OCI-LY7 (cell line): ENCODE results near the gene ZNF526. TPM values are rescaled to one million over a fixed set of nuclear protein-coding genes. Genes with fewer than 3 reads are reported as not detected.

Source experiments
- BruUV-seq: library from RNA; stranded (reverse); fragments of 400-500 nt; replicated peaks from 2 replicates; lab custom pipeline; 2021; lab: Mats Ljungman, UMichigan
- CTCF ChIA-PET: fragments of 300-600 bp; sonication (Branson Sonifier 250); formaldehyde crosslinking; loops from one replicate; lab custom pipeline; 2022; ENCODE audit warnings: antibody characterized with exemption; ENCODE audit not compliant: unreplicated experiment; lab: Charles Lee
- POLR2A ChIA-PET: fragments of 300-600 bp; sonication (Branson Sonifier 250); formaldehyde crosslinking; loops from one replicate; lab custom pipeline; 2022; ENCODE audit warnings: antibody characterized with exemption; lab: Charles Lee
- DNase-seq: peaks from one replicate; pipeline ENCODE4 v3.0.0-alpha.2; 2015; ENCODE audit warnings: low spot score
- H2AFZ ChIP-seq: fragments of 200-600 bp; sonication (generic), shearing (Covaris generic); 2 replicates; pipeline ENCODE4 v1.6.1; 2014; ENCODE audit warnings: mild to moderate bottlenecking, antibody characterized with exemption, low read length, moderate library complexity
- H3K27ac ChIP-seq: fragments of 200-600 bp; sonication (generic); 2 replicates; pipeline ENCODE4 v1.5.1; 2014; ENCODE audit warnings: mixed run types, low read depth, mild to moderate bottlenecking, moderate library complexity, low read length, inconsistent platforms; ENCODE audit not compliant: poor library complexity, severe bottlenecking
- H3K36me3 ChIP-seq: fragments of 200-600 bp; sonication (generic); 2 replicates; pipeline ENCODE4 v1.6.1; 2014; ENCODE audit warnings: mild to moderate bottlenecking, antibody characterized with exemption, low read length, moderate library complexity, mixed read lengths; ENCODE audit not compliant: insufficient read depth
- H3K4me1 ChIP-seq: fragments of 200-600 bp; sonication (generic); 2 replicates; pipeline ENCODE4 v1.5.1; 2014; ENCODE audit warnings: mild to moderate bottlenecking, low read length; ENCODE audit not compliant: insufficient read depth, poor library complexity, severe bottlenecking
- H3K4me2 ChIP-seq: fragments of 200-600 bp; sonication (generic); 2 replicates; pipeline ENCODE4 v1.6.1; 2014; ENCODE audit warnings: mild to moderate bottlenecking, low read length
- H3K4me3 ChIP-seq: fragments of 200-600 bp; sonication (generic); 2 replicates; pipeline ENCODE4 v1.5.1; 2014; ENCODE audit warnings: mild to moderate bottlenecking, low read depth, low read length; ENCODE audit not compliant: poor library complexity, severe bottlenecking
- H3K79me2 ChIP-seq: fragments of 200-600 bp; sonication (generic); 2 replicates; pipeline ENCODE4 v1.6.1; 2016; ENCODE audit warnings: low read depth, mild to moderate bottlenecking, low read length, moderate library complexity, mixed read lengths; ENCODE audit not compliant: insufficient read depth
- H3K9me2 ChIP-seq: fragments of 200-600 bp; sonication (generic); 2 replicates; pipeline ENCODE4 v1.6.1; 2016; ENCODE audit warnings: mild to moderate bottlenecking, low read length, mixed read lengths; ENCODE audit not compliant: insufficient read depth
- H3K9me3 ChIP-seq: fragments of 200-600 bp; sonication (generic); 2 replicates; pipeline ENCODE4 v1.6.1; 2014; ENCODE audit warnings: mild to moderate bottlenecking, mixed run types, low read length, mixed read lengths
- H4K20me1 ChIP-seq: fragments of 200-600 bp; sonication (generic); 2 replicates; pipeline ENCODE4 v1.6.1; 2014; ENCODE audit warnings: mild to moderate bottlenecking, antibody characterized with exemption, low read length, moderate library complexity, mixed read lengths; ENCODE audit not compliant: insufficient read depth
- CTCF ChIP-seq: fragments of 200-600 bp; sonication (generic); conservative IDR thresholded peaks from 2 replicates; pipeline ENCODE4 v1.5.1; 2014; ENCODE audit warnings: mild to moderate bottlenecking, antibody characterized with exemption, low read length, moderate library complexity, mixed read lengths
- EZH2phosphoT487 ChIP-seq: fragments of 200-600 bp; sonication (generic); IDR thresholded peaks from 2 replicates; pipeline ENCODE4 v1.6.1; 2018; ENCODE audit warnings: low read depth, borderline replicate concordance, mild to moderate bottlenecking, mixed run types, antibody characterized with exemption, low read length, moderate library complexity, mixed read lengths
- intact Hi-C: fragments of 100-400 bp; cut with micrococcal nuclease; formaldehyde crosslinking; loops from one replicate; pipeline ENCODE4 v1.10.0; 2022; ENCODE audit not compliant: unreplicated experiment
- total RNA-seq, 2 experiments: library from RNA; depleted of rRNA in 1 of 2; stranded (reverse); fragments of >200 nt in 1 of 2; shearing (Covaris generic) in 1 of 2; gene quantifications; 2 replicates each; pipeline ENCODE4 v1.2.3, GENCODE V29; 2014 to 2022

ZNF526 gene
- total RNA-seq, 2 experiments from 2014 or later, result 9.0 to 12.7 TPM

GRCh38 chr19:42228641-42229040 lies 8.5 kb downstream of the ZNF526 start:
- intact Hi-C loops, result no loop called here
- no peak overlapping the region for H3K27ac ChIP-seq
- peaks cover 95% of the 10 kb centered on the region for H3K36me3 ChIP-seq
- BruUV-seq, result no TSS peak
- no peak overlapping the region for H2AFZ ChIP-seq
- no peak overlapping the region for H3K4me3 ChIP-seq
- CTCF ChIA-PET, result interaction anchor here (0.6 kb wide), 1 partner anchor 221 kb away, joined by 3 read pairs; no protein-coding TSS in a partner anchor
- H3K9me2 ChIP-seq, result no peaks in the 10 kb centered on the region
- POLR2A ChIA-PET, result no interaction called here
- H3K4me1 ChIP-seq, result no peaks in the 10 kb centered on the region
- no peak overlapping the region for H3K4me2 ChIP-seq
- TF ChIP-seq EZH2phosphoT487 (no peak), CTCF (no peak)
- H3K79me2 ChIP-seq, result no peaks in the 10 kb centered on the region
- no peak for DNase-seq
- no peaks in the 10 kb centered on the region for H3K9me3 ChIP-seq
- no peaks in the 10 kb centered on the region for H4K20me1 ChIP-seq

- Histone ChIP-seq H3K9me2 (no peaks in the 10 kb centered on the region), H3K27ac (no peak overlapping the region), H3K4me1 (no peaks in the 10 kb centered on the region), H4K20me1 (no peaks in the 10 kb centered on the region), H3K36me3 (peaks cover 98% of the 10 kb centered on the region), H3K4me2 (no peak overlapping the region), H2AFZ (no peak overlapping the region), H3K79me2 (no peaks in the 10 kb centered on the region), H3K4me3 (no peak overlapping the region), H3K9me3 (no peaks in the 10 kb centered on the region)
- intact Hi-C loops, result no loop called here
- POLR2A ChIA-PET, result no interaction called here
- CTCF ChIA-PET, result no interaction called here
- no peak for DNase-seq
- BruUV-seq, result no TSS peak
- TF ChIP-seq CTCF, result peak; percentile 44
- no peak for TF ChIP-seq EZH2phosphoT487
These were observed 9.3 kb downstream of the ZNF526 start for GRCh38 chr19:42229301-42229854.

- H4K20me1 ChIP-seq, result no peaks in the 10 kb centered on the region
- no peaks in the 10 kb centered on the region for H3K9me3 ChIP-seq
- no peaks in the 10 kb centered on the region for H3K9me2 ChIP-seq
- no peaks in the 10 kb centered on the region for H3K4me1 ChIP-seq
- no peak overlapping the region for H2AFZ ChIP-seq
- intact Hi-C loops, result no loop called here
- H3K36me3 ChIP-seq, result peaks cover 98% of the 10 kb centered on the region
- POLR2A ChIA-PET, result no interaction called here
- BruUV-seq, result no TSS peak
- no peak overlapping the region for H3K4me2 ChIP-seq
- no peak for DNase-seq
- no peak overlapping the region for H3K4me3 ChIP-seq
- no peak overlapping the region for H3K27ac ChIP-seq
- CTCF ChIA-PET, result no interaction called here
- TF ChIP-seq CTCF, result no peak
- no peak for TF ChIP-seq EZH2phosphoT487
- no peaks in the 10 kb centered on the region for H3K79me2 ChIP-seq
These were observed 9.8 kb downstream of the ZNF526 start for GRCh38 chr19:42229855-42230351.
